Stimulated activated CD8-positive, alpha-beta memory T cell treated with anti-CD3 and anti-CD28 coated beads, Interleukin-12 subunit alpha, Interleukin-12 subunit beta, amount 100 ng/mL, for 24 hours (primary cell): ENCODE data around the gene MCFD2.

Experiments
- DNase-seq: peaks from one replicate; pipeline ENCODE4 v3.0.0-alpha.2; 2020; ENCODE audit errors: extremely low read depth

MCFD2 gene

GRCh38 chr2:46873604-46874068 is 42.0 kb downstream of the MCFD2 start:
- no peak for DNase-seq

DNA sequence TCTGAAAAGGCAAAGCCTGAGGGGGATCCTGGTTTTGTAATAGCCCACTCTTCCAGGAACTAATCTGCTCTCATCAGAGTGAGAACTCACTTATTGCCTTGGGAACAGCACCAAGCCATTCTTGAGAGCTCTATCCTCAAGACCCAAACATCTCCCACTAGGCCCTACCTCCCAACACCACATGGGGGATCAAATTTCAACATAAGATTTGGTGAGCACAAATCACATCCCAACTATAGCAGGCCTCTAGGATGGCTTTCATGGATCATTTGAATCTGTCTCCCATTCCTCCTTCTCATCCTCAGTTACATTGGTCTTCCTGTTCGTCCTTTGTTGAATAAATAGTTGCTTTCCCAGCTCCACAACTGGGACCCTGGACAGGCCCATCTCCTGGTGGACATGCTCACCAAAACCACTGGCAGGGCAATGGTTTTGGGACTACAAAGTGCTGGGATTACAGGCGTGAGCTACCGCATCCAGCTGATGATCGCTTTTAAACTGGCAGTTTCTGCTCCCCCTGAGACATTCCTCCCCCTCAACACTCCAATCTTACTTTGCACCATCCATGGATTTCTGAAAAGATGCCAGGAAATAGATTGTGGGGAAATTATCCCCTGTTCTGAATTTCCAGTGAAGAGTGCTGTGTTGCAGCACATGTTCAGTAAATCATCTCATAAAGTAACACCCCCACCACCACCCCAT is 42.6 kb downstream of the MCFD2 start:
- DNase-seq = no peak

DNA sequence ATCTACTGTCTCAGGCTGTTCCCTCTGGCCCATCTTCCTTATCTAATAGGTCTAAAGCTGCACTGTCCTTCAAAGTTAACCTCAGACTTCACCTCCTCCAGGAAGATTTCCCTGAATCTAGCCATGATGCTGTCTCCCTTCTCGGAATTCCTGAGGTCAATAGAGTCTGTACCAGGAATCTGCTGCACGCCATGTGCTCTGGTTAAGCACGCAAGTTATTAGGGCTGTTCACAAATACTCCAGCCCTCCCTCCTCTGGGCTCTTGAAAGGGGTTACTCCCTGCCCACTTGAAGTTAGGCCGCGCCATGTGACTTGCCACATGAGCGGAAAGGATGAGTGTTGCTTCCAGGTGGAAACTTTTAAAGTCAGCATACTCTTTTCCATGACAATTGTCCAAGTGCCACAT is 43.6 kb downstream of the MCFD2 start:
- DNase-seq = no peak

- DNase-seq = no peak
Measured at GRCh38 chr2:46870051-46870839, 45.4 kb downstream of the MCFD2 start.

DNA sequence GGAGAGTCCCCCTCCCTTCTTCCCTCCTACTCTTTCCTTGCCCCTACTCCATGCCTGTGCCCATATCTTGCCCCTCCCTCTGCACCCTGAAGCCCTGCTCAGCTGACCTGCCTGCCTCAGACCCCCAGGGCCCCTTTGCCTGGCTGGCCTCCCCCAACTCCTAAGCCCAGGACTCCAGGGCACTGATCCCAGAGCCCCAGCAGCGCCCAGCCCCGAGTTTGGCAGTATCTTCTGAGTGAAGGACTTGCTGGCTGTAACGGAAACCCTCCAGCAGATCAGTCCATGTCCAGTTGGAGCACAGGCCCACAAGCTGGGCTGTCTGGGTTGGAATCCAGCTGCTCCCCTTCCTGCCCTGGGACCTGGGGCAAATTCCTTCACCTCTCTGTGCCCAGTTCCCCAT is 46.0 kb downstream of the MCFD2 start:
- DNase-seq = no peak

DNA sequence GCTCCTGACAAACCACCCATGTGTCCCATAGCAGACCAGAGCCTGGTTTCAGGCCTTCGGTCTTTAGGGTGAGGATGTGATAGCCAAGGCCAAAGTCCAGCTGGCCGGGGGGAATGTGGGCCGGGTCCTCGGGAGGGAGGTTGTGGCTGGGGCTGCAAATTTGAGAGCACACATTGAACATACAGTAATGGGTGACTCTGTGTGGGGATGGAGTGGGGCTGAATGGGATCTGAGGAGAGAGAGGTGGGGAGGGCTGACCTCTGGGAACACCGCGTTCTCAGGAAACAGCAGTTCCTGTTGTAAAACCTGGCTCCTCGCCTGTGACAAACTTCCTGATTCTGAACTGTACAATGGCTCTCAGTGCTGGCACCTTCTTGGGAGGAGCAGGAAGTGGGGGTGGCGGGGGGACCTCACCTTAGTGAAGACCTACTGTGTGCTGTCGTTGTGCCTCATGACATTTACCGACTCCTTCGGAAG is 48.8 kb downstream of the MCFD2 start:
- DNase-seq = no peak

- DNase-seq = no peak
Measured at GRCh38 chr2:46865181-46865970, 50.2 kb downstream of the MCFD2 start.

DNA sequence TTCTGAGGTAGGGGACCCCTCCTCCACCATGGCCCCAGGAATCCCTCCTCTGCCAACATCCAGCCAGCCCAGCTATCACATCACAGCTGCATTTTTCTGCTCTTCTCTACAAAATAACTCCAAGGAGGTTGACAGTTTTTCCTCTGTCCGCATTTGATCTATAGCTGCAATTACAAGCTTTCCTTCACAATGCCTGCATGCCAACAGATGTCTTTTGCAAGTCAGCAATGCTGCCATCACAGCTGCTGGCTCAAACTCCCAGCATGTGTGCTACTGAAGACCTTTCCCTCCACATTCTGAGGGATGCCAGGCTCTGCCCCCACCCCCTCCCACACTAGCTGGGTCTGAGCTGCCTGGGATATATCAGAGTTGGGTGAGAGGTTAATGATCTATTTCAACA is 51.7 kb downstream of the MCFD2 start:
- DNase-seq = no peak

DNA sequence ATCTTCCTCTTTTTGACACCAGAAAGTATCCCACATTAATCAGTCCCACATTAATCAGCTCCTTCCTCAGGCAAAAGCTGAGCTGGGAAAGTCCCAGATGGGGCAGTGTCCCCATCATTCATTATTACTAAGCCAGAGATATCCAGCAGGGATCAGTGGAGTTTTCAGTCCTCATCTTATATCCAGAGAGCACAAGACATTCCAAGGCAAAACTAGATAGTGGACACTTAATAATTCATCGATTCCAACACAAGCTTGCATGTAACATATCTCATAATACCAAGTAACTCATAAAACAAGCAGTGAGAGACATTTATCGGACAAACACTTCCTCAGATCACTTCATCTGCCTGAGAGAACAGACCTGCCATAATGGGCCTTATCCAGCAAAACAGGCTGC is 53.1 kb downstream of the MCFD2 start:
- no peak for DNase-seq

GRCh38 chr2:46861916-46862315 is 53.7 kb downstream of the MCFD2 start:
- no peak for DNase-seq

DNA sequence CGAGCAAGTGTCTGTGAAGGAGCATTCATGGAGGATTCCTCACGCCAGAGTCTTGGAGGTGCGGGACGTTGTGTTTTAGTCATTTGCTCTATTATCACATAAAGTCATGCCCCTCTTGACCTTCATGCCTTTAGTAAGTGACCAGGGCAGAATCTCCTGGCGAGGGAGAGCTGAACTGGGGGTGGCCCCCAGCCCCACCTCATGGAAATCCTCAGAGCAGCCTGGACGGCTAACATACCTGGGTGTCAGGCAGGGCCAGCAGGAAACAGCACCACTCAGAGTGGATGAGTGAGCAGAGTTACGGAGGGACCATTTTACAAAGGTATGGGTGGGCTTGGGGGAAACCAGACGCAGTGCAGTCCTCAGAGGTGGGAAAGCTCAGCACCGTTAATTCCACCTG is 56.1 kb downstream of the MCFD2 start:
- no peak for DNase-seq

- no peak for DNase-seq
Measured at GRCh38 chr2:46858702-46859090, 56.9 kb downstream of the MCFD2 start.

DNA sequence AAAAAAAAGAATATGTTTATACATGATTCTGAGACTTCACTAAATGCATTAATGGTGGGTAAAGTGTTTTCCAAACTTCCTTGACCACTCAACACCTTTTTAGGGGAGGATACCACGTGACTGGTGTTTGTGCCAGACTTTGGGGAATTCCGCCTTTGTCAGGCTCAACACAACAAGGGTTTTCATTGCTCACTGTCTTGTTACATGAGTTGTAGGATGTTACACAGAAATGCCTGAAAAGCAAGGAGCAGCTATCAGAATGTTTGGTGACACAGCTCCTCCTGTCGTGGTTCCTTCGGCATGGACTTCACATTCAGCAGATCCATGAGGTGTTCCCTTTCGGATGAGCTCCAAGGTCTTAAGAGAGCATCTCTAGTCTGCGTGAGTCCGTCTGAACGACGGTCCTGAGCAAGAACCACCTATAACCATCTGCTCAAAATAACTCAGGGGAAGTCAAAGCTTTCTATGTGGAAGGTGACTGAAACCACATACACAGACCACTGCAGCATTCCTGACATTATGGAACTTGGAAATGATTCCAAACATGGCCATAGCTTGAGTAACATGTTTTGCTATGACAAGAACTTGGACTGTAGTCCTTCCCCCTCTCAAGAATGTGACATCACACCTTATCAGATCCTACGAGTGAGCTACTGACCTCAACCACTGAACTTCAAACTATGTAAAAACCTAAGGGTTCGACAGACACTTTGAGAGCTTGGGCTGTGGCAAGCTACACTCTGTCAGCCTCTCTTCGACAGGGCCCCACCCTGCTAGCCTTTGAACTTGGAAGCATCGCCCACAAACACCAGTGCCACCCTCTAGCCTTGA is 57.5 kb downstream of the MCFD2 start:
- DNase-seq = no peak

DNA sequence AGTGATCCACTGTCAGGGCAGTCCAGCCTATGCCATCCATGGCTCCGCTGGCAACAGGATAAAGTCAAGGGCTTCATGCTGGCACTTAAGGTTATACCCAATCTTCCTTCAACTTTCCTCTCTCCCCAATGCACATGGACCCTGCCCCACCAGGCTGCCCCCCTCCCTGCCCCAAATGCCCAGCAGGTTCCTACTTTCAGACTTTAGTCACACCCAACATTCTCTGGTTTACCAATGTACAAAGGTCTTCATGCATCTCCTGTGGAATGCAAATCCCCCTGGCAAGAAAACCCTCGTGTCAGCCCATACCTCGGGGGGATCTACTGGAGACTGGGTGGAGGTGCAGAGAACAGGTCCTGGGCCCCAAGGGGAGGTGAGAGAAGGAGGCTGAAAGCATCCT is 59.3 kb downstream of the MCFD2 start:
- no peak for DNase-seq

GRCh38 chr2:46855805-46856204 is 59.8 kb downstream of the MCFD2 start:
- no peak for DNase-seq

GRCh38 chr2:46854260-46854659 is 61.3 kb downstream of the MCFD2 start:
- DNase-seq = no peak

DNA sequence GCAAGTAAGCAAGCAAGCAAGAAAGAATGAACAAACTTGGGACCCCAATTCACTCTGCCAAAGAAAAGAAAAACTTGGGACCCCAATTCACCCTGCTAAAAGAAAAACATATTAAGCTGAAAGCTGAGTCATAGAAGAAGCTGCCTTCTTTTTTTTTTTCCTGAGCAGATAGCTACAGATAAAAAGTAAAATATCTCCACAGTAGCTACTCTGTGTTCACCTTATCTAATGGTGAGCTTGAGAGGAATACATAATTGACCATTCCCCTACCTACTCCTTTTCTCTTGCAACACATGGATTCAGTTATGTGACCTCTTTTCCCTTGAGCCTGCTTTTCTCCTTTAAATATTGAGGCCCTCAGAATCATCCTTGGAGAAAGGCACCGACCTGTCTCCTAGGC is 63.0 kb downstream of the MCFD2 start:
- DNase-seq = no peak

DNA sequence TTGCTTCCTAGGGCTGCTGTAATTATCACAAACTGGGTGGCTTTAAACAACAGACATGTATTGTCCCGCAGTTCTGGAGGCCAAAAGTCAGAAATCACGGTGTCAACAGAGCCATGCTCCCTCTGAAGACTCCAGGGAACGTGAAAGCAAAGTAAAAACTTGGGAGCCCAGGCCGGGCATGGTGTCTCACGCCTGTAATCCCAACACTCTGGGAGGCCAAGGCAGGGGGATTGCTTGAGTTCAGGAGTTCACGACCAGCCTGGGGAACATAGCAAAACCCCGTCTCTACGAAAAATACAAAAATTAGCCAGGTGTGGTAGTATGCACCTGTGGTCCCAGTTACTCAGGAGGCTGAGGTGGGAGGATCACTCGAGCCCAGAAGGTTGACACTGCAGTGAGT is 63.5 kb downstream of the MCFD2 start:
- DNase-seq = no peak
